Measurements from ENCODE around the gene UST.
A peak's percentile ranks its signal among the peaks of the same experiment; 100 is the strongest.
"Not testable (repeated sequence)": the region's sequence is repeated elsewhere in the genome, so short reads cannot be mapped to it uniquely, and the experiment has no call there.

UST gene

DNA sequence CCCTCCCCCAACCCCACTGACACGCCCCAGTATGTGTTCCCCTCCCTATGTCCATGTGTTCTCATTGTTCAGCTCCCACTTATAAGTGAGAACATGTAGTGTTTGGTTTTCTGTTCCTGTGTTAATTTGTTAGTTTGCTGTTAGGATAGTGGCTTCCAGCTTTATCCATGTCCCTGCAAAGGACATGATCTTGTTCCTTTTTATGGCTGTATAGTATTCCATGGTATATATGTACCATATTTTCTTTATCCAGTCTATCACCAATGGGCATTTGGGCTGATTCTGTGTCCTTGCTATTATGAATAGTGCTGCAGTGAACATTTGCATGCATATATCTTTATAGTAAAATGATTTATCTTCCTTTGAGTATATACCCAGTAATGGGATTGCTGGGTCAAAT, 259.4 kb downstream of the UST start:
- not testable (repeated sequence) for DNase-seq (ENCODE audit: low read depth in 2 of 2)

DNA sequence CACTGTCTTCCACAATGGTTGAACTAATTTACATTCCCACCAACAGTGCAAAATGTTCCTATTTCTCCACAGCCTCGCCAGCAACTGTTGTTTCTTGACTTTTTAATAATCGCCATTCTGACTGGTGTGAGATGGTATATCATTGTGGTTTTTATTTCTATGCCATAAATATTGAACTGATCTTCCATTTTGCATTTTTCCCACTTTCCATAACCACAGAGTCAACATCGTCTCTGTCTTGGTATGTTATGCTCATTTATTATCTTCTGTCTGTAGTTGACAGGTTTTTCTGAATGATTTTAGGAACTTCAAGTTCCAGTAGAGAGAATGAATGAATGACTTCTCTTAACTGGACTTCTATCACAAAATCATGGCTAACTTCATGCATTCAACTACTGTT, 259.8 kb downstream of the UST start:
- DNase-seq (ENCODE audit: low read depth in 2 of 2): no peak

DNA sequence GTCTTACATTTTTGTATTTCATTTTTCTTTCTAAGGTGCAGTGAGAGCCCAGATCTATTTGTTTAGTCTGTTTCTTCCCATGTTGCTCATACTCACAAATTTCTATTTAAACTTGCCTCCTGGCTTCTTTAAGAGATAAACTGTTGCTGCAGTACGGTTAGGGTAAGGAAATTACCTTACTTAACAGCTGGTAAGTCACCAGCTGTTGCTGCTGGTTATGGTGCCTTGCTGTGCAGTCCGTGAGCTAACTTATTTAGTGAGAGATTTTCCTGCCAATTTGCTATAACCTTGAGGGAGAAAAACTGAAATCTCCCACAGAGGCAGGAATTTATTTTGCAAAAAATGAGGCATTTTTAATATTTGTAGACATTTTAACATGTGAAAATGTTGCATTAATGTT, 261.0 kb downstream of the UST start:
- no peak for DNase-seq (ENCODE audit: low read depth in 2 of 2)

DNA sequence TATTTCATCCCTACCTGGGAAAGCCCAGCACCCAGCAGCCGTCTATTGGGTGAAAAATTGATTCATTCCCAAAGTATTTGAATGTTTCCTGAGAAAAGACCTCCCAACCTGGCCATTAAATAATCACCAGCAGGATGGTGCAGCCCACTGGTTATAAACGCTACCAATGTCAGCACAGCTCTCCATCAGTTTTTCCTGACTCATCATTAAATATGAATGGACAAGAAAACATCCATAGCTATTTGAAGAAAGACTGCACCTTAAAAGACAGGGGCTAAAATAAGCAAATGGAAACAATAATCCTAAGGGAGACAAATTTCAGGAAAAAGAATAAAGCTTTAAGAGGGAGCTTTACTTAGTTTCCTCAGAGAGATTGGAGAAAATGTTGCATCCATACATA, 261.9 kb downstream of the UST start:
- no peak for DNase-seq (ENCODE audit: low read depth in 2 of 2)

DNA sequence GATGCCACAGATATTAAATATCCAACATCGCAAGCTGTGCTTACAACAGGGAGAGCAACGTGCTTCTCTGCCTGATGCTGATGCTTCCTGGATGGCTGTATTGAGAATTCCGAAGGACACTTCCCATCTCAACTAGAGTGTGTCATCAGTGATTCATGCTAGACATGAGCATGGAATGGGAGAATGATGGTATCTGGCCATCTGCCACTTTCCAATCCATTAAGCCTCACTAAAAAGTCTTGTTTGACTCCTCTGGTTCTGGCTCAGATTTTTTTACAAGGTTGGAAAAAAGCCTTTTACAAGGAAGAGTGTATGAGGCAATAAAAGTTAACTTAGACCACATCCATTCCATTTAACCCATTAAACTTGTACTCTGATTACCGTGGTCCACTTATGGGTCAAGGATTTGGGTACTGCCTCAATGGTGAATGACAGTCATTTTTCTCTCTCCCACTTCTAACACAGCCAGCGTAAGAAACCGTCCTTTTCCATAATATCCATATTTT, 265.3 kb downstream of the UST start:
- peak; percentile 99 for DNase-seq (ENCODE audit: low read depth in 2 of 2)

DNA sequence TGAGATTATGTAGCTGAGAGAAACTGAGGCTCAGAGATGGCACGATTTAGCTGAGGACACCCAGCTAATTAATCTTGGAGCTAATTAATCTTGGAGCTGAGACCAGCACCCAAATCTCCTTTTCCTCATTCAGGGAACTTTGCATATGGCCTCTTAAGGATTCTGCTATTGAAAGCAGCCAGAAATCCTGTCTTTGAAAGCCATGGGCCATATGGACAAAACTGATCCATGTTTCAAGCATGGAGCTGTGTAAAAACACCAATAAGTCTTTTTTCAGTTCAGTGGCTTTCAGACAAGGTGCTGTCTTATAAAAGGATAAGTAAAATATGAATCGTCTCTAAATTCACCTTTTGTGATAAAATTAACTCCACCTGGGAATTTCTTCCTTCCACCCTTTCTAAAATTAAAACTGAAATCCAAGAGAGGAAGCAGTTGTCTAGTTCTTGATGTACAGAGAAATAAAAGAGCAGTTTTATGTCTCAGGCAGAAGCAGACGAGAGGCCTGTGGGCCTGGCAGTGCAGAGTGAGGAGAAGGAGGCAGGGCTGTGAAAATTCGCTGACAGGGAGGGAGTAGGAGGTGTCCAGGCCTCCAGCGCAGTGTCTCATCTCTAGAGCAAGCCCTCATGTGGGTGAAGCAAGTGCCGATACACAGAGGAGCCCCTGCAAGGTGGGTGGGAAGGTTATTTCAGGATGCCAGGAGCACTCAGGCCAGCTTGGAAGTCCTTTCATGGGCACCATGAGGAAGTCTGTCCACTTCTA, 266.9 kb downstream of the UST start:
- DNase-seq (ENCODE audit: low read depth in 2 of 2): no peak

DNA sequence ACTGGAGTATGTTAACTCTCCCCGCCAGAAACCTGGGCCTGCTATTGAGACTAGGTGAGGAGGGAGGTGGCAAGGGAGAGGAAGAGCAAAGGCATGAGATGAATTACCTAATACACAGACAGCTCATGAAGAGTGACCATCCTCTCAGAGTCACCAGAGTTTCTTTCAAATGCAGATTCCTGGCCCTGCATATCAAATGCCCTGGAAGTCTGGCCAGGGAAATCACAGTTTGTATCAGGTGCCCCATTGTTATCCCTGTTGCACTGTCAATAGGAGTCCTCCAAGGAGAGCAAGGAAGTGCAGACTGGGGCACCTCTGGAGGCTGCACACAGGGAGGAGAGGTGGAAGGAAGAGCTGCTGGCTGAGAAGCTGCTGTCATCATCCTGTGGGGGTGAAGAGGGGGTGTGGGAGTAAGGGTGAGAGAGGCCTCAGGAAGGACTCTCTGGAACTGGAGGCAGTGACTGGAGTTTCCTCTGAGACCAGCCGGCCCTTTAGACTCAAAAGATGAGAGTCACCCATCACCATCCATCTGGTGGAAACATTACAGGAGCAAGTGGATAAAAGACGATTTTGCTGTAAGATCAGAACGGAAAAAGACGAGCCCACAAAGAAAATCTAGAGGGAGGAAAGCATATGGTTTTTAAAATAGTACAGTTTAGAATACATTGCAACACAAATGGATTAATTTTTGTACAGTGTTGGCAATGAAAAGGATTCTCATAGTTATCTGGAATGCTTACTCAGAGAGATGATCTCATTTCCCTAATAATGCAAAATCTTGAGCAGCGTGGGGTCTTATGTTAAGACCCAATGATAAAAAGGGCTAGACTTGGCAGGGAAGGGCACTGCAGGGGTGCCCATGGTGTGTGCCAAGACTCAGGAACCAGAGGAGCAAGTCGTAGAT, 268.1 kb downstream of the UST start:
- peak; percentile 71 to 73 for DNase-seq (ENCODE audit: low read depth in 2 of 2)

DNA sequence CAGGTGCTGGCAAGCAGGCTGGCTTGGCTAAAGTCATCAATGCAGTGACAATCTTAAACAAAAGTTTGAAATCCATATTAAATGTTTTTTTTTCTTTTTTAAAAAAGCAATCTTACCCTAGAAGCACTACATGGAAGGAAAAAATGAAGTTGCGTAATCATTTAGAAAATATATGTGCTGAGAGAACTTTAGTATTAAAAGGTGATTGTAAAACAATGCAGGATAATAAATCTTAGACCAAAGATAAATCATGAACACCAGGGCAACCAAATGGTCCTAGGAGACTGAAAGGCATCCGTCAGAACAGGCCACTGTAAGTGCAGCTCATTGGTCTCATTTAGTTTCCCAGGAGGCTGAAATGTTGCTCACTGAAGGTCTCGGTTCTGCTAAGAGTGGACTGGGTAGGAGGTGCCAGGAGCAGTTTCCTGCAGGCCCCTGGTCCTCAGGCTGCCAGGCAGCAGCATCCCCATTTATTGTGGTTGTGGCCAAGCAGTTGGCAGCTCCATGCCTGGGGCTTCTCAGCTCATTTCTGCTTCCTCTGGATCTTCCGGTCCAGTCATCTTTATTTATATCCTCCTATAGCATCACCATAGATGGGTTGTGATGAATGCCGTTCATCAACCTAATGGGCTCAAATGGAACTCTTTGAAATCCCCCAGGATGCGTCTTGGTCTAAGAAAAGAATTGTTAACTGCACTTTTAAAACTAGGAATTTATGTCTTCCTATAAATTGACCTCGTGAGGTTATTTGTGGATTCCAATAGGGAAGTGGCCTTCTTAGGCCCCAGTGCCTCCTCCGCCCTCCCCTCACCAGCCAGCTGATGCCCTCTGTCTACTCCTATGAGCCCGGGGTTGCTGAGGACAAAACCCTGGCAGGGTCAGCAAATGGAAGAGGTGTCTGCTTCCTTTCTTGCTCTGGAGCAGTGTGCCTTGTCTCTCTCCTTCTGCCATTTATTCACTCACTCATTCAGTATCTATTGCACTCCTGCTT, 269.0 kb downstream of the UST start:
- no peak for DNase-seq (ENCODE audit: low read depth in 2 of 2)

DNA sequence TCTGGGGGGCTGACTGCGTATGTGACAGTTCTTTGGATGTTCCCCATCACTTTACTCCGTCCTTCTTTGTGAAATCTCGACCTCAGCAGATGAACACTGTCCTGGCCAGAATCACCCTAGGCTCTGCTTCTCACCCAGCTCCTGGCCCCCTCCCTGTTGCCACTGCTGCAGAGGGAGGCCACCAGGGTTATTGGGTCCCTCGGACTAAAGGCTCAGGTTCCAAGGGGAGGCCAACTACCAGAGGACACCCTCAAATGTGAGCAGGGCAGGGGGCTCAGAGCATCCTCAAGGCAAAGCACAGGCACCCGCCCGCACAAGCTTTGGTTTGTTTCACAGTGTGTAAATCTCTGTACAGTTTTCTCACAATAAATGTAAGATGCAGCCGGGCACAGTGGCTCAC, 269.9 kb downstream of the UST start:
- no peak for DNase-seq (ENCODE audit: low read depth in 2 of 2)

DNA sequence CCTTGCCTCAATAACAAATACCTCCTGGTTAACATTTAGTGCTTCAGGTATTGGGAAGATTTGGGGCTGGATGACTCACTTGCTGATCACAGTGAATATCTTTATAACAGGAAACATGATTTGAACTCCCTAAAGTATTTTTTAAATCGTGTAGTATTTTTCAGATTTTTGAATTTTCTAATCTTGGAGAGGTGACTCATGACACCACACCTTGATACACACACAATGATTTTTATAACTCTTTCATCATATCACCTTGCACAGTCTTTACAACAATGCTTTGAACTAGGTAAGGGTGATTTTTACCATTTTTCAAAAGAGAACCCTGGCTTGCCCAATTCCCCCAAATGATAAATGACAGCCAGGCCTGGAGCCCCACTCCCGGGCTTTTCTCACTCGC, 273.5 kb downstream of the UST start:
- no peak for DNase-seq (ENCODE audit: low read depth in 2 of 2)

DNA sequence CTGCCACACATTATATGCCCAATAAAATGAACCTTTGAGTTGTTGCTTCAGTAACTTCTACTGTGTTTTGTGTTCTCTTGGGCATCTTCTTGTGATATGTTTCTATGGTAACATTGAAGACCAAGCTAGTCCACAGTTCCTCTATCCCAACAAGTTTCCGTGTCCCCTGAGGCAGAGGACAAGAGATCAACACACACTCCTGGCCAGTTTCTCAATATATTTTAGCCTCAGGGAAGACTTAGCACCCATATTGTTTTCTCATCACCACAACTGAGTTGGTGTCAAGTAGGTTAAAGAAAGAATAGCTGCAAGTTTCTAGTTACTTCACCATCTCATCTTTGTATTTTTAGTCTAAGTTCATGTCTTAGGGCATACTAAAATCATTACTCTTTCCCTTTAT, 277.5 kb downstream of the UST start:
- DNase-seq (ENCODE audit: low read depth in 2 of 2): no peak

DNA sequence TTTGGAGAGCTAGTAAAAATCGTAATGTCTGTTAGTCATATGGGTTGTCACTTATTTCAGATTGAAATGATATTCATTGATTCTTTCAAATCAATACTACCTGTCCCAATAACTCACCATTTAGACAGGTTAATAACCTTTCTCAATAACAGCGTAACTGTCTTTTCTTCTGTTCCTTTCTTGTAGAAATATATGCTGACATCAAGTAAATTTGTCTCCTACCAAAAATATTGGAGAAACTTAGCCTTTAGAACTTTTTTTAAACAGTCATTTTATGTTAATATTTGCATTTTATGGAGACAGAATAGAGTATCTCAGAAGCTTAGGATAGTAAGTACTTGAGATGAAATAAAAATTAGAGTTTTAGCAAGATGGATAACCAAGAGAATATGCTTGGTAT, 278.2 kb downstream of the UST start:
- no peak for DNase-seq (ENCODE audit: low read depth in 2 of 2)

DNA sequence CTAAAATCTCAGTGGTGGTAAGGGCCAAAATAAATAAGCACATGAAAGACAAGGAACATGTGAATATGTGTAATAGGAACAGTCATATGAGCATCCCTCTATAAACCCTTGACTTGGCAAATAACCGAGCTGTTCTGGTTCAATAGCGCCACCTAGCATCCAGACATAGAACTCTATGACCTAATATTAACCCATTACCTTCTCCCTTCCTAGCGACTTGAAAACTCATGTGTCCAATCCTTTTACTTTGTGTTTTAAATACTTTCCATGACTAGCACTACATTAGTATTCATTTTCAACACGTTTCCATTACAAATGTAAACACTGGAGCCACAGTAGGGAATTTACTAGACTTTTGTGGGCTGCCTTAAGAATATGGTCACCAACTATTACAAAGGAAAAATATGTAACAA, 279.7 kb downstream of the UST start:
- DNase-seq (ENCODE audit: low read depth in 2 of 2): peak; percentile 72 to 77

DNA sequence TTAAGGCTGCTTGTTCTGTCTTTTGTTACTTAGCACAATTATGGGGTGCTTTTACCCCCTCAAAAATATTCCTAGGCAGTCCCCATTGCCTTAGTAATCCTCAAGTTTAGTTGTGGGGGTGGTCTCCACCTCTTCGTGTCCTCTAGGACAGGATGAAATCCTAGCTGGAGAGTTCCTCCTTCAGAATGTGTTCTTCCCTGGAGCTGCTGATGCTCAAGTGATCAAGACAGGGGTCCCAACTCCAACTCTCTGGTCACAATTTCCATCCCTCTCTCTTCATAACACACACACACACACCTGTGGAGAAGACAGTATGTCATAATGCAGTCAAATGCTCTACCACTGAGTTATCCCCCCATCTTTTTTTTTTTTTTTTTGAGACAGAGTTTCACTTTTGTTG, 280.7 kb downstream of the UST start:
- no peak for DNase-seq (ENCODE audit: low read depth in 2 of 2)

DNA sequence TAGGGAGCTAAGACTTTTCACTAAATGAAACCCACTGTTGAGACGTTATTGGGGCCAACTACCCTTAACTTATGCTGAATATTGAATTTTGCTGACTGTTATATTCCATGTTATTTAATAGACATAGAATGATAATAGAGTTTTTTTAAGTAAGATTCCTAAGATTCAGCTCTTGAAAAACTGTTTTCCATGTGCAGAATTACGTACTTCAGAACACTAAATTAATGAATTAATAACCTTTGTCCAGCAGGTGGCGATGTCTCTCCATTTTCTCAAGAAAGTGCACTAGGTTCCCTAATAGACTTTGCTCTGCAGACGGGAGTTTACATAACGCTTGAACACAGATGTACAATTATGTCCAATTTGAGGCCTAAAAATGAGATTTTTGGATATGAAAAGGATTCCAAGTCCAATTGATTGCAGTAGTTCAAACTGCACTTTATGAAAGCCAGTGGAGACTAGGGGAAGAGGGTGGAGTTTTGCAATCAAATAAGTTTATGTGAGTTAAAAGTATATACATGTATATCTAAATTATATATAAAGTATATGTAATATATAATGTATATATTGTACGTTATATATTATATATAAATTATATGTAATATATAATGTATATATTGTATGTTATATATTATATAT, 282.1 kb downstream of the UST start:
- DNase-seq (ENCODE audit: low read depth in 2 of 2): peak; percentile 68 to 72

DNA sequence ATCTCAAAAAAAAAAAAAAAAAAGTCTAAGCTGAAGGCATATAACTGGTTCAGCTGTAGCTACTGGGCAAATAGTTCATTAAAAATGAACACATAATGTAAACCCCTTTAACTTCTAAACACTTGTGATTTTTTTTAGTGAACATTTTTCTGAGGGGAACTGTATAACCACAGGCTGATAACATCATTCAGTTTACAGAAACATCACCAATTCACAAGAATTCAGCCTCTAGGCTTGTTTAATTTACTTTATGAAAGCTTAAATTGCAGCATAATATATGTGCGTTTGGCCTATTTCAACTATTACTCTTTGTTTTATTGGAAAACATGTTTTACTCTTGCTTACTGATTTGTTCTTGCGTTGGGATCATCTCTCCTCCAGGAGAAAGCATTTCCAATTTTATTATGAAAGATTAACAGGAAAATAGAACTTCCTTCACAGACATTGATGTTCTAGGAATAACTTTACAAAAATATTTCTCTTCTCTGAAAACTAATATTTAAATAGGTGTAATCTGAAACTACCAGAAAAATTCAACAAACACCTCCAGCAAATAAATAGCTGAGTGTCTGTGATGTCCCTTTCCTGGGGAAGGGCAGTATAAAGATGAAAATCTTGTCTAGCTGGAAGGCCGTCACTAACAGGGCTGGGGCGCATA, 284.5 kb downstream of the UST start:
- no peak for DNase-seq (ENCODE audit: low read depth in 2 of 2)

DNA sequence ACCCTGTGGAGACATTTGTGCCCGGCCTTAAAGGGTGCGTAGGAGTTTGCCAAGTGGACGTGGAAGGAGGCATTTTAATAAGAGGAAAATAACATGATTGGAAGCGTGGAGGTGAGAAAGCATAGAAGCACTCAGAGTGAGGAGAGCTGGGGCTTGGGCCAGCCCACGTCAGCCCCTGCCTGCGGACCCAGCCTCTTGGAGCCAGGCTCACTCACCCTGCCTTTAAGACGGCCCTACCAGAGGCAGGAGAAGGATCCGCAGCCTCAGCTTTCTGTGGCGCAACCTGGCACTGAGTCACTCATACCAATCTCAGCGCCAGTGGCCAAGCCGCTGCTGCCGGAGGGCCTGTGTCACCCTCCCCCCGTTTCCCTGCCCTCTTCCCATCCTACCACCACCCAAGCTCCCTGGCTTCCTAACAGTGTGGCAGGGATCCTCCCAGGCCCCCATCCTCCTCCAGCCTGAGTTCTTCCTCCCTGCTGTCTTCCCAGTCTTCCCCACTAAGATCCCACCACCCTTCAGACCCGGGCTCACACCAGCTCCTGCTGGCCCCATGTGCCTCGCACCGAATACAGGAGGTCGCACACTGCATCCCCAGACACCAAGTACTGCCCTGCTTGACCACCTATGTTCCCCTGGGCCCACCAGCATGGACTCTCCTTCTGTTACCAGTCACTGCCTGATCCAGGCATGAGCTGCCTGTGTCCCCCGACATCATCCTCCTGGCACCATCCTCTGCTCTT, 285.2 kb downstream of the UST start:
- DNase-seq (ENCODE audit: low read depth in 2 of 2): peak in 1 of 2 experiments; percentile 46

DNA sequence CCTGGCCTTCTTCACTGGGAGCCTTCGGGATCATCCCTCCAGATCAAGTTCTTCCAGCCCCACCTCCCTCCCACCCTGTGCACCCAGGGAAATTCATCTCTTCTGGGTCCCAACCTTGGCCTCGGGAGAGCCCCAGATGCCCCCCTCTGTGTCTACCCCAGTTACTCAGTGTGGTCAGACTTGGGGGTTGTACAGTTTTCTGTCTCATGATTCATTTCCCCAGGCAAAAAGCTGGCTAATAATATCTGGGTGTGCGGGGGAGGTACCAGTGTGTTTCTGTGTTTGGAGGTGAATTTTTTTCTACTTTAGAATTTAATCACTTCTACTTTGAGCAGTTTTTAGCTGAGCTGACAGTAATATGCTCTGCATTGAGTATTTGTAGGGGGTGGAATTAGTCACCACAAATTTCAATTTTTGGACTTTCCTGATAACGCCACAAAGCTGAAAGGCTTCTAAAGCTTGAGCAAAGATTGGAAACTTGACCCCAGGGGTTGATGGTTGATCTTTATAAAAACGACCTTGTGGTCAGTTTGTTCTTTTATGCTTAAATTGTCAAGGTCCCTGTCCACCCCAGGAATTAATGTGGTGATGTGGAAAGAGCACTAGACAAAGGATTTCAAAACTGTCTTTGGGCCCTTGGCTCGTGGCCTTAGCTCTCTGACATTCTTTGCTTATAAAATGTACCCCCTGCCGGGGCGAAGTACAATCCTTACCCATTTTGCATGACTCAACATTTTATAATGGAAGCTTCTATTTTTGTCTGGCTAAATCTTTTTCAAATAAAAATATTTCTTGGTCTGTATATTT, 286.0 kb downstream of the UST start:
- DNase-seq (ENCODE audit: low read depth in 2 of 2): peak; percentile 83 to 86

DNA sequence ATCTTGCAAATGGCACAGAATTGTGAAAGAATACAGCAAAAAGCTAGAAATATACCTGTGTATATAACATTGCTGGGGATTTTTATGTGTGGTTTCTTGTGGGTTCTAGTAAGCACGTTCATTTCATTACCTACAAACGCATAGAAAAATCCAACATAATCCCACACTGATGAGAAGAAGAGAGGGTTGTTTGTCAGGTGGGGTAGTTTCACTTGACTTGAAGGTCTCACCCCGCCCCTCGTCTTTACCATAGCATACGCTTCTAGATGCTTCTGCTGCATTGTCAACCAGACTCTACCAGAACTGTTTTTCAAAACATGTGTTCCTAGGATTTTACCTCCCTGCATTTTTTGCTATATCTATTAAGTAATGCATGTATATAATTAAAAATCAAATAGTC, 286.6 kb downstream of the UST start:
- no peak for DNase-seq (ENCODE audit: low read depth in 2 of 2)

Data from fibroblast of skin of left biceps (primary cell).